GM21786 (cell line): ENCODE measurements around the gene ABHD2.

Experiments used
- ATAC-seq: cut with Tn5 transposase; IDR thresholded peaks from one replicate; pipeline ENCODE4 v1.9.1; 2021; ENCODE audit not compliant: unreplicated experiment

Gene ABHD2

DNA sequence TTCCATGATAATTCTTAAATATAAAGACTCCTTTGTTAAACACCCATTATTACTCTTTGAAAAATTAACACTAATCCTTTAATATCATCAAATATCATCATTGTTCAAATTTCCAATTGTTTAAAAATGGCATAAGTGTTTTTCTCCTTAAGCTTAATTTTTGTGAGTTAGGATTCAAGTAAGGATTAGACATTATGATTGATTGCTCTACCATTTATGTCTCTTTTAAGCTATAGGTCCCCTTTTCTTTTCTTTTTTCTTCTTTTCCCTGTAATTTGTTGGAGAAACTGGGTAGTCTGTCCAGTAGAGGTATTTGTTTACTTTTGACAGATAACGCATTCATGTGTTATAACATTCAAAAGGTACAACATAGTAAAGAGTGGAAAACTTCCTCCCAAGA is 9.1 kb downstream of the ABHD2 start:
- ATAC-seq = no peak

DNA sequence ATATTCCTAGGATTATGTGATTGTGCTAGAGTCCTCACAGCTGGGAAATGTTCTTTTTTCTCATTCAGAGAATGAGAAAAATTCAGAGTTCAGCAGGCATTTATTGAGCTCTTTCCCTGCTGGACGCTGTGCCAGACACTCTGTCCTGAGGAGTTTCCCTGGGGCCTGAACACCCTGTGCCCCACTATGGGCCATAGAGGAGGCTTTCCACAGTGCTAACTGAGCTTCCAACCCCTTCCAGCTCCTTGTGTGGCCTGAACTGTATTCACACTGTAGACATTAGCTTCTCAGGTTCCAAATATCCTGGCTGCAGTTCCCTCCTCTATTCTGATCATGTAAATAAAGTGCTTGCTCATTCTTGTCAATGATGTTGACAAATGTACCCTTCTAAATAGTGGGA is 10.0 kb downstream of the ABHD2 start:
- ATAC-seq = no peak

DNA sequence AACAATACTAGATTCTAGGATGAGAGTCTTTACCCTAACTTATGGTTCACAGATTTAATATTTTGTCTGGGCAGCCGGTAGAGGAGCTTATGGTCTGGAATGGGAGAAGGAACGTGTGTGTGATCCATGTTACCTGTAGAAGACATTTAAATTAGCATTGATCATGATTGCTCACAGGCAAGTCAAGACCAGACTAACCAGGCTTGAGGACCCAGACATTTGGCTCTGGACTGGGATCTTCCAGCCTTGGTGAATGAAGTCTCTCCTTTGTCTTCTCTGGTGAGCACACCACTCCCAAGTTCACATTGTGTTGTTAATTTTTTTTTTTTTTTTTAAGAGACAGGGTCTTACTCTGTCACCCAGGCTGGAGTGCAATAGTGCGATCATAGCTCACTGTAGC is 11.7 kb downstream of the ABHD2 start:
- no peak for ATAC-seq

DNA sequence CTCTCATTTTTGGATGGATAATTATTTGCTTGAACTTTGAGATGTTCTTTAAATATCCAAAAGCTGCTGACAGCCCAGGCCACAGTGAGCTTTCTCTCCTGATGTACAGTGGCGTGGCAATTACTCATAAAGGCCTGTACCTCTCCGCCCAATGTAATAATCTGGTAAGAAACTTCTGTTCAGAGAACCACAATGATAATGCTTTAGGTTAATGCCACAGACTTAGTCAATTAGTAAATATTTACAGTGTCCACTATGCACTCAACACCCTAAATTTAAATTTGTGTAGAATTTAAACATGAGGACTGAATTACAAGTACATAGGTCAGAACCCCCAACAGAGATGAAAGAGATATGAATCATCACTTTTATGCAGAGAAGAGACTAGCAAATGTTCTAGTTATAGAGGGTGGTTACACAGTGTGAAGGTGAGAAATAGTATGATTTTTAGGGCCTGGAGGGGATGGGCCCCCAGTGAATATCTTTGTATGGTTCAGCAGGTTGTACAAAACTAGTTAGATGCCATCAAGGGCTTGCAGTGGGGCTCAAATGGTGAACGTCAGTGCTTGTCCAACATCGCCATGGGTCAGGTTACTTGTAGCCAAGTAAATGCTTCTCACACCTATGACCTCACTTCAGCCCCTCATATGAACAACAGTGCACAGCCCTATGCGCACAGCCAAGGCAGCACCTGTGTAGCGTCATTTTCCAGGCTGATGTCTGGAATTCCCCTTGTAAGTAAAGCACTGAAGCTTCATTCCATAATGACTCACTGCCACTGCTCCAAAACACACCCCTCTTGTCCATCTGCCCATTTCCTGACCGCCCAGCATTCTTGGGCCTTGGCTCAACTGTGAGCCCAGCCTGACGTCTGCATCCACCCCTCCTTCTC is 13.3 kb downstream of the ABHD2 start:
- peak; percentile 65 for ATAC-seq

DNA sequence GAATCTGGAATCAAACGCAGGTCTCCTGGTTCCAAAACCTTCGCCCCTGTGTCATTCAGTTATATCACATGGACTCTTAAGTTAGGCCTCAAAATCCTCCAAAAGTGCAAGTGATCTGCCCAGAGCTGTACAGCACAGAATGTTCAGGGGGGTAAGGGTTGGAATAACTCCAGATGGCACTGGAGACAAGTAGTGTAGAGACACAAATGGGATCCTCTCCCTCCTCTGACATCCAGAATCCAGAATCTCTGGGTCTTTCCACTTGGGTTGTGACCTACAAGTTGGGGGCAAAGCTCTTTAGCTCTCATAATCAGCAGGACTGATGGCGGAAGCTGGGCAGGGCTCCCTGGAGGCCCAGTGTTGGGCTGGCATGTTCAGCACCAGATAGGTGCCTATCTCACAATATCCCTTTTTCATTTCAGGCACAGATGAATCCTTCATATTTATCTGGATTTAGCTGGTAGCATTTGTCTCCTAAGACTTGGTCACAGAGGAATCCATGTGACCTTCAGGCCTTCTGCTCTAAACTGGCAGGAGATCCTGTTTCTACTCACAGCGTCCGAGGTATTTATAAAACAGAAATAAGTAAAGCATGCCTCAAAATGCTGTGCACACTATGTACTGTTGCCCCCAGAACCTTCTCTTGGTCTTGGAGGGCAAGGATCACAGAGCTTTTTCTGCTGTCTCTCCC is 15.4 kb downstream of the ABHD2 start:
- ATAC-seq = no peak

DNA sequence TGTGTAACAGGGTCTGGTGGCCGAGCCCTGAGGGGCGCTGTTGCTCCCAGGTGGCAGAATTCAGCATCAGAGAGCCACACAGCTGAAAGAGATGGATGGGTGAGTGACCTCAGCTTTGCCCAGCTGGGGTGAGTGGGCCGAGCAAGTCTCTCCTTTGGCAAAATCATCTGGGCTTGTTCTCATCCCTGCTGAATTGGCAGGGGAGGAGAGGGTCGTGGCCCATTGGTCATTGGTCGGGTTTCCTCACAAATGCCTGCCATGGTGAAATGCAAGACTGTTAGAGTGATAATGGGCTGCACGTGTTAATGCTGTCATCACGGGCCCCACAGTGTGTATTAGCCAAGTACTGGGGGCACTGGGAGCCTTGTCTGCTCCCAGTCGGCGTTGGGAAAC is 15.9 kb downstream of the ABHD2 start:
- no peak for ATAC-seq

DNA sequence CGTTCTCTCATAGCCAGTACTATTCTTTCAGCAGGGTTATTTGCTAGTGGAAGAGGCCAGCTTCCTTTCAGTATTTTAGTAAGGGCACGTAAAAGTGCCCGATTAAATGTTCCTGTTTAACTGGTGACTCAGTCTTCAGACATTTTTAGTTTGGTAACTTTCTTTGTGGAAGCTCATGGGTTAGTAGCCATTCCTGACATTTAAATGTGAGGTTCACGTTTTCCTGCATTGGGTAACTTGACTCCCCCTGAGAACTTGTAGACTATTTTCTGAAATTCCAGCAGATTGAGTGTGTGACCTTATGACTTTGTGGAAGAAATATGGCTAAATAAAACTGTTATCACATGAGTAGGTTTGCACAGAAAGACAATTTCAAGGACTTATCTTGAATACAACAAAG is 16.9 kb downstream of the ABHD2 start:
- ATAC-seq = no peak

DNA sequence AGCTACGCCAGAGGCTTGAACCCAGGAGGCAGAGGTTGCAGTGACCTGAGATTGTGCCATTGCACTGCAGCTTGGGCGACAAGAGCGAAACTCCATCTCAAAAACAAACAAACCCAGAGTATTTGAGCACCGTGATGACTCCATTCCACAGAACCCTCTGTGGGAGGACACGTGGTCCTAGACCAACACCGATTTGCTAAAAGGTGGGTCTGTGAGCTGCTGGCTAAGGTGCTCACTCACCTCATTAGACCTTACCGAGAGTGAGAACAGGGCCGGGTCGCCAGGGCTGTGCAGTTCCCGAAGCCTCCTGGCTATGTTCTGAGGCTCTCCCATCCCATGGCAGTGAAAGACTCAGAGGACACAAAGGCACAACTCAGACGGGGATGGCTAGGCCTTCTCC is 17.9 kb downstream of the ABHD2 start:
- ATAC-seq = no peak

DNA sequence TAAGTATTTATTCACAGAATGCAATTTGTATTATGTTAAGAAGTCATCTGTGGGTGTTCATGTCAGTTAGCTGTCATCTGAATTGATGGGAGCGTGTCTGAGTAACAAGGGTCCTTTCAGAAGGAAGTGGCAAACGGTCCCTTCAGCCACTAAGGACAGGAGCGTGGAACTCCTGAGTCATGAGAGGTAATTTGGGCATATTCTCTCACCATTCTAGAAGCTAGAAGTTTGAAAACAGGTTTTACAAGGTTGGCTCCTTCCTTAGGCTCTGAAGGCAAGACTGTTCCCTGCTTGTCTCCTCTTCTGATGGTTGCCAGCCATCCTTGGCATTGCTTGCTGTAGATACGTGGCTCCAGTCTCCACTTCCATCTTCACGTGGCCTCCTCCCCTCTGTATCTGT is 19.7 kb downstream of the ABHD2 start:
- ATAC-seq = no peak

DNA sequence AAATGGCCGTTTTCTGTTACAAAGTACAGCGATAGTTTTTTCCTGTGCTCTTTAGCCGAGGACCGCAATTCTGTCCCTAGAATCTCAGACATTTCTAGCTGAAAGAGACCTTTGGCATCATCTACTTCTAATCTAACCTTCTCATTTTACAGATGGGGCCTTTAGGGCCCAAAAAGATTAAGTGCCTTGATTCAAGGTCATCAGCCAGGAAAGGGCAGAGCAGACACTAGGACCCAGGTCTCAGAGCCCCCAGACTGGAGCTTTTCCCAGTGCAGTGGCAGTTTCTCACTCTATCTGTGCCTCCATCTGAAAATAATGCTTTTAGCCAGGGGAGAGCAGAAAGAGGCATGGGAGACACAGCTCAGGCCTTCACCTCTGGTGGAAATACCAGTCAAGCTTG is 20.6 kb downstream of the ABHD2 start:
- ATAC-seq = no peak

DNA sequence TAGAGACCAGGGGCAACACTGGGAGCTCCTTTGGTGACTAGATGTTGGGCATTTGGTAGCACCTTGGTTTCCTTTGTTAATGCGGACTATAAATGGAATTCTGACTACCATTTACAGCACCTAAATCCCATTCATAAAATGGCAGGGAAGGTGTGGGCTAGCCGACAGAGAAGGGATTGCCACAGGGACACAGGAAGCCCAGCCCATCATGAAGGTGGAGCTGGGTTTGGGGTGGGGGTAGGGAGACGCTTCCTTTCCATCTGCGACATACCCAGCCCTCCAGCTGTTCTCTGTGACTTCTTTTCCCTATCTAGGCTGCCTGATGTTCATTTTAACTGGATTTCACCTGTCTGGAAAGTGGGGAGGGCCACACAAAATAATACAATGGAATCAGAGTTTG is 21.0 kb downstream of the ABHD2 start:
- no peak for ATAC-seq

DNA sequence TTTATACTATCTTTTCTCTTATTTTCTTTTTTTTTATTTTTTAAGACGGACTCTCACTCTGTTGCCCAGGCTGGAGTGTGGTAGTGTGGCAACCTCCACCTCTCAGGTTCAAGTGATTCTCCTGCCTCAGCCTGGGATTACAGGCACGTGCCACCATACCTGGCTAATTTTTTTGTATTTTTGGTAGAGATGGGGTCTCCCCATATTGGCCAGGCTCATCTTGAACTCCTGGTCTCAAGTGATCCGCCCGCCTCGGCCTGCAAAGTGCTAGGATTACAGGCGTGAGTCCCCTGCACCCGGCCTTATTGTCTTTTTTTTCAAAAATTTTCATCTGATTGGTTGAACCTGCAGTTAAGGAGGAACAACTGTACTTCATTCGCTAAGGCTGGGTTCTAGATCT is 21.8 kb downstream of the ABHD2 start:
- ATAC-seq = no peak

DNA sequence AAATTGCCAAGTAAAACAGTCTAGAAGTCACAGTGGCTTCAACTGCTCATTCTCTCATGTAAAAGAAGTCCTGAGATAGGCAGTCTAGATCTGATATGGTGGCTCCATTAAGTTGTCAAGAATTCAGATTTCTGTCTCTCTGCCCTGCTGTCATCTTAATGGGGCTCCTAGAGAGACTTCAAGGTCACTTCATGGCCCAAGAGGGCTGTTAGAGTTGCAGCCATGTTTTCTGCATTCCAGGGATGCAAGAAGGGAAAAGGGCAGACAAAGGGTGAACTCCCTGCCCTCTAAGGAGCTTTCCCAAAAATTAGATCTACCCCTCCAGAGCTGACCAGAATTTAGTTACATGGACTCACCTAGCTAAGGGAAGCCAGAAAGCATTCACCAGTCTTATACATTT is 23.1 kb downstream of the ABHD2 start:
- ATAC-seq = no peak

DNA sequence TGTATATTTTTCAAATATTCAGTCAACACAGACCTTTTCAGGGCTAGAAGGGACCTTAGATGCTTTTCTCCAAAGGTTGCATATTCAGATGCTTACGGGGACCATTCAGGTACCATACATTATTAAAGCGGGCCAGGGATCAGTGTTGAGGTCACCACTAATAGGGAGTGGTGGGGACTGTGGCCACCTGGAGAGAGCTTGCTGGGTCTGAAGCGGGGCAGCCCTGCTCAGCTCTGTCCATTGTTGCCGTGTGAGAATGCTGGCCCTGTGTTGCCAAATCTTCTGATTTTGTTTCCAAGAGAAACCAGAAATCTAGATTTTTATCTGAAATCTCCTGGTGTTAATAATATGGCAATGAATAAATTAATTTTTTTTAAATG is 23.7 kb downstream of the ABHD2 start:
- ATAC-seq = no peak

DNA sequence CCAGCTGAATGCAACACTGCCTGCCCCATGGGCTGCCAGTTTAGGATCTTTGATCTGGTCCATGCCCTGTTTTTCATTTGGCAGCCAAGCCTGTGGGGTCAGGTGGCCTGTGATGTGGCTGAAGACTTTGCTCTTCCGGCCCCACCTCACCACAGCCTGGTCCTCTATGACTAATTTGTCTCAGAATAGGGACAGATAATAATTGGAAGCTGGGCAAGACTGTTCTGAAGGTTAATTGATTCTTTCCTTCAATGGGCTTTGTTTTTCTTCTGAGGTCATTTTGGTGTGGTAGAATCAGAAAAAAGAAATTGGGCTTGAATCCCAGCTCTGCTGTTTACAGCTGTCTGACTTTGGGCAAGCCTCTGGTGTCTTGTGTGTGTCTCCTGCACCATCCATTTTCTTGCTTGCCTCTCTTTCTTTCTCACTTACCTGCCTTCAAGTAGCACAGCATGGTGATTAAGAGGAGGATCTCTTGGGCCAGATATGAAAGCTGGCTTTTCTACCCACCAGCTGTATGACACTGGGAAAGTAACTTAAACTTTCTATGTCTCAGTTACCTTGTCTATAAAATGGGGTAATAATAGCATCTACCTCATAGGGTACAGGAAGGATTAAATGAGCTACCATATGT is 24.2 kb downstream of the ABHD2 start:
- ATAC-seq = peak; percentile 98

DNA sequence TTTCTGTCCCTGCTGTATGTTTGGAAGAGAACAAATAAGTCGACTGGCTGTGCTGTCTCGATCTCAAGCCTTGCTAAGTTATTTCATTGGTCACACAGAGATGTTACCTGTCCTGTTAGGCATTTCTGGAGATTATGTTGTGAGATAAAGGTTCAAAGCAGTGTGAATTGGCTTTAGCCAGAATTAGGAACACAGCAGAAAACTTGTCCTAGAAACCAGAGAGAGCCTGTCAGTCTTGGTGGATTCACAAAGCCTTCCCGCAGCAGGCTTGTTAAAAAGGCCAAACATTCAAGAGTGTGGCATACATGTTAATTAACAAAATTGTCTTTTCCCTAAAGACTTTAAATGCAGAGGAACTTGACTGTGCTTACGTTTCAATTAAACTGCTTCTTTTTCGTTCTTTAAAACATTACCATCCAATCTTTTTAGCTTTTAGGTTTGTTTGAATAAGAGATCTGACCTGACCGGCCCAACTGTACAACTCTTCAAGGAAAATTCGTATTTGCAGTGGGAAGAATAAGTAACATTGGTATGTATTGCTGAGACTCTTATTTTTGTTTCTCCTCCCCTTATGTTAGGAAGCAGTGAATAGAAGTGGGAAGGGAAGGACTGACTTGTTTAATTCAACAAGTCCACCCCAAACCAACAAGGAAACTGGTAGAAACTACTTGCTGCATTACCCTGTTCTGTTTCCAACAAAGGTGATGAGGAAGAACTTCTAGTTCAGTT is 25.2 kb downstream of the ABHD2 start:
- ATAC-seq = no peak

DNA sequence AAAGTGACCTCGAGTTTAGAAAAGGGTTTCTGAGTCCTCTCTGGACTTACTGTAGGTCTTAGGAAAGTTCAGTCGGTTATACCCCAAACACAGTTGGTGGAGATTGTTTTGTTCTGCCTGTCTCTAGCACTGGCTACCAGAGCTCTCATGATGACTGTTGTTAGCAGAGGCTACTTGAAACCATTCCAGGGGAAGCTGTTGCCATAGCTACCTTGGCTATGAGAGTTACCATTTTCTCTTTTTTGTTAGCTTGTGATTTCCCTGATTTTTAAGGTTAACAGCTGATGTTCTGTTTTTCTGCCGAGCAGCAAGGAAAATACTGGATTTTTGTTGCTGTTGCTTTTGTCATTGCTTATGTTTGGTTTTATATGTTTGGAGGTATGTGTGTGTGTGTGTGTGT is 26.7 kb downstream of the ABHD2 start:
- no peak for ATAC-seq

DNA sequence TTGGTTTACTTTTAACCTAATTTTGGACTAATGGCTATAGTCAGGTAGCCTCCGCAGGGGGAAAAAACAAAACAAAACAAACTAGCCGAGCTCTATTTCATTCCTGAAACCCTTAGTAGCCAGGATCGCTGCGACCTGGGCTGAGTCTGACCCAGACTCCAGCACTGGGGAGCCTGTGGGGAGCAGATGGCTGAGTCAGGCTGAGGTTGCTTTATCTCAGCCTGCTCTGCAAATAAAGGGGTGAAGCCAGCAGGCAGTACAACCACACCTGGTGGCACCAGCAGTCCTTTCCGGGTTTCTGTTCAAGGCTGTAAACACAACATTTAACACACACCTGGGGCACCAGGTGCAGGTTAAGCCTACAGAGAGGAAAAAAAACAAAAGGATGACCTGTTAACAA is 27.3 kb downstream of the ABHD2 start:
- ATAC-seq = no peak

DNA sequence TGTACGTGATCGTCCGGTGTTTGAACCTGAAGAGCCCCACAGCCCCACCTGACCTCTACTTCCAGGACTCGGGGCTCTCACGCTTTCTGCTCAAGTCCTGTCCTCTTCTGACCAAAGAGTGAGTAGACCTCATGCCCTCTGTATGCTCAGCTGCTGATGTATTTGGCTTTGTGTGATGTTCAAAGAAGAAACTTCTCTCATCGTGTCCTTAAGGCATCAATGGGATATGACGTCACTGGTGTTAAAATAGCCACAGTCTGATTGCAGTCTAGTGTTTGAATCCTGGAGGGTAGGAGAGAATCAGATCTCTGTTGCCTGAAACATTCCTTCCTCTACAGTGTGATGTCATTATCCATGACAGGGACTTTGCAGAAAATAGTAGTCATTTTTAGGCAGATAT is 28.1 kb downstream of the ABHD2 start:
- ATAC-seq = no peak

DNA sequence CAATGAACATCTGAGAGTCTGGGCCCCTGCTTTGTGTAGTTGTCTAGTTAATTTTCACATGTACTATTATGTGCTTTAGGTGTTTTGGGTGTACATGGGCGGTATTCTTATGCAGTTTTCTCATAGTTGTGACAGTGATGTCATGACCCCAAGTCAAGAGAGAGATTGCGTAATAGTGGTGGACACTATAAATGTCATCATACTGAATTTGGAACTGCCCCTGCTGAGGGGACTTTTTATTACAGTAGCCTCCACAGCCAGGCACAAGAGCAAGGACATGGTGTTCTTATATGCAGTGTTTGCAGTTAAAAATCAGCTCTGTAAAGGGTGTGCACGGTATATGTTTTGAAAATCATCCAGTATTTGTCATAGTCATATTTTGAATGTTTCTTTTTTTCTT is 29.5 kb downstream of the ABHD2 start:
- ATAC-seq = no peak

DNA sequence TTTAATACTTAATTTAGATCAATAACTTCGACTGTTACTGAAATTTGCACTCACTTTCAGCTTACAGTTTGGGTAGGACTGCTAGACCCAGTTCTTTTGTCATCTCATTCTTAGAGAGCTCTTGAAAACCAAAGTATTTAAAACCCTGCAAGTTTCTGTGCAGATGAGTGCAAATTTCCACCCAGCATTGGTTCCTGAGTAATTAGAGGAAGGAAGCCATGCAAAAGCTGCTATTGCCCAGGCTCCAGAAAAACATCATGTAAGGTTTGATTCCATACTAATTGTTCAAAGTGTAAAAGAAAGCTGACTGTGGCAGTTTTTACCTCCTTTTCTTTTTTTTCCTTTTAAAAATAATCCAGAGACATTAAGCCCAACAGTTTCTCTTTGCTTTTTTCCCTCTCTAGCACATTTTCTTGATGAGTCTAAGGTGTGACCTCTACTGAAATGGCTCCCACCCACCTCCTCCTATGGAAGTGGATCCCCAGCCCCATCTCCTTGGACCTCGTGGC is 30.3 kb downstream of the ABHD2 start:
- ATAC-seq = no peak
